Retina (tissue), 1 donor: ENCODE measurements around the gene FTO.

ENCODE experiments used
- DNase-seq: peaks from one replicate; pipeline ENCODE4 v3.0.0-alpha.2; 2016

FTO gene

GRCh38 chr16:53712065-53712464, 8.1 kb downstream of the FTO start:
- no peak for DNase-seq

- no peak for DNase-seq
These were observed 9.6 kb downstream of the FTO start for GRCh38 chr16:53713403-53714204.

- DNase-seq: peak; percentile 53
These were observed 10.5 kb downstream of the FTO start for GRCh38 chr16:53714205-53715022.

GRCh38 chr16:53715023-53715384, 11.0 kb downstream of the FTO start:
- DNase-seq: peak; percentile 36

- no peak for DNase-seq
These were observed 13.6 kb downstream of the FTO start for GRCh38 chr16:53717577-53717976.

GRCh38 chr16:53721017-53721416, 17.1 kb downstream of the FTO start:
- no peak for DNase-seq

GRCh38 chr16:53726625-53727024, 22.7 kb downstream of the FTO start:
- no peak for DNase-seq

- no peak for DNase-seq
These were observed 26.7 kb downstream of the FTO start for GRCh38 chr16:53730693-53731092.

- DNase-seq: no peak
These were observed 28.5 kb downstream of the FTO start for GRCh38 chr16:53732296-53732929.

GRCh38 chr16:53734908-53735307, 31.0 kb downstream of the FTO start:
- no peak for DNase-seq

- DNase-seq: no peak
These were observed 32.3 kb downstream of the FTO start for GRCh38 chr16:53736297-53736696.

- DNase-seq: no peak
These were observed 33.6 kb downstream of the FTO start for GRCh38 chr16:53737552-53737951.

GRCh38 chr16:53740476-53740875, 36.5 kb downstream of the FTO start:
- DNase-seq: no peak

- no peak for DNase-seq
These were observed 37.1 kb downstream of the FTO start for GRCh38 chr16:53740933-53741531.

GRCh38 chr16:53741546-53741945, 37.6 kb downstream of the FTO start:
- DNase-seq: no peak

- DNase-seq: no peak
These were observed 39.2 kb downstream of the FTO start for GRCh38 chr16:53743149-53743566.

- no peak for DNase-seq
These were observed 40.5 kb downstream of the FTO start for GRCh38 chr16:53744449-53744848.

GRCh38 chr16:53745086-53745485, 41.1 kb downstream of the FTO start:
- no peak for DNase-seq

GRCh38 chr16:53745753-53746266, 41.9 kb downstream of the FTO start:
- DNase-seq: no peak

GRCh38 chr16:53752560-53752959, 48.6 kb downstream of the FTO start:
- no peak for DNase-seq

GRCh38 chr16:53753431-53753830, 49.5 kb downstream of the FTO start:
- DNase-seq: no peak

GRCh38 chr16:53755026-53755910, 51.3 kb downstream of the FTO start:
- DNase-seq: peak; percentile 36
